GM06990 (cell line): ENCODE measurements around the gene DLX3.

Experiments used
- DNase-seq: peaks from one replicate; pipeline ENCODE4 v3.0.0-alpha.2; 2011; ENCODE audit not compliant: insufficient read length; ENCODE audit errors: extremely low read depth
- H3K27me3 ChIP-seq: replicated peaks from 2 replicates; pipeline ENCODE4 v1.6.0; 2011; ENCODE audit warnings: low read length; ENCODE audit not compliant: control insufficient read depth, insufficient read depth
- H3K36me3 ChIP-seq: 2 replicates; pipeline ENCODE4 v1.5.1; 2011; ENCODE audit warnings: low read length; ENCODE audit not compliant: control insufficient read depth, insufficient read depth
- H3K4me3 ChIP-seq: replicated peaks from 2 replicates; pipeline ENCODE4 v1.5.1; 2011; ENCODE audit warnings: low read depth, mild to moderate bottlenecking, control low read depth, low read length
- TF ChIP-seq, protein P1 (sequence below): IDR thresholded peaks from 2 replicates; pipeline ENCODE4 v1.5.1; 2011; ENCODE audit warnings: low read length, control low read depth, mild to moderate bottlenecking, inconsistent platforms; ENCODE audit not compliant: insufficient read depth, poor library complexity, severe bottlenecking

The DLX3 gene

DNA sequence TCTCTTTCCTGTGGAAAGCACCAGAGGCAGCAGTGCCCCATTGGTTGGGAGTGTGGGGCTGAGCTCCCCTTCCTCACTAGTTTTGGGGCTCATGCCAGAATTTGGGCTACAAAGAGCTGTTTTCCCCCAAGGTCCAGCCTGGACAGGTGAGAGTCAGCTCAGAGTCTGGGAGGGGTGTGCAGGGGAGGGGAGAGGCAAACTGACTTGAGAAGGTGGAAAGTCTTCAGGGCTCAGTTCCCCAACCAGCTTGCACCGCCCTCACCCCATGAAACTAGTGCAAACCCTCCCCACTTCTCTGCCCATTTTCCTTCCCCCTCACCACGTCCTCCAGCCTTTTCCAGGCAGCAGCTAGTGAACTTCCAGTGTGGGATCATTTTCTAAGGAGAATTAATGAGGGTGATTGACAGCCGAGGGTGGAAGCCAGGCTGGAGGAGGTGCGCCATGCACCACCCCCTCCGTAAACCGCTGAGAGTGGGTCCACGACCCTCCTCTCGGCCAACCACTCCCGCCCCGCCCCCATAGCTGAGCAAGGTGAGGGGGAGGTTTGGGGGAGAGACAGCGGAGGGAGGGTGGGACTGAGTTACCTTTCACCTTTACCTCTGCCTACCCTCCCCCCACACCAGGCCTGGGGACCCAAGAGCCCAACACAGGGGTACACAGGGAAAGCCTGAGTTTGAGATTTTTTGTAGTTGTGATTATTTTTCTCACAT, 32.3 kb downstream of the DLX3 start:
- Histone ChIP-seq H3K27me3 (peaks cover 5% of the 10 kb centered on the region), H3K36me3 (no peaks in the 10 kb centered on the region), H3K4me3 (no peak overlapping the region)
- DNase-seq = no peak
- TF ChIP-seq, protein P1, sequence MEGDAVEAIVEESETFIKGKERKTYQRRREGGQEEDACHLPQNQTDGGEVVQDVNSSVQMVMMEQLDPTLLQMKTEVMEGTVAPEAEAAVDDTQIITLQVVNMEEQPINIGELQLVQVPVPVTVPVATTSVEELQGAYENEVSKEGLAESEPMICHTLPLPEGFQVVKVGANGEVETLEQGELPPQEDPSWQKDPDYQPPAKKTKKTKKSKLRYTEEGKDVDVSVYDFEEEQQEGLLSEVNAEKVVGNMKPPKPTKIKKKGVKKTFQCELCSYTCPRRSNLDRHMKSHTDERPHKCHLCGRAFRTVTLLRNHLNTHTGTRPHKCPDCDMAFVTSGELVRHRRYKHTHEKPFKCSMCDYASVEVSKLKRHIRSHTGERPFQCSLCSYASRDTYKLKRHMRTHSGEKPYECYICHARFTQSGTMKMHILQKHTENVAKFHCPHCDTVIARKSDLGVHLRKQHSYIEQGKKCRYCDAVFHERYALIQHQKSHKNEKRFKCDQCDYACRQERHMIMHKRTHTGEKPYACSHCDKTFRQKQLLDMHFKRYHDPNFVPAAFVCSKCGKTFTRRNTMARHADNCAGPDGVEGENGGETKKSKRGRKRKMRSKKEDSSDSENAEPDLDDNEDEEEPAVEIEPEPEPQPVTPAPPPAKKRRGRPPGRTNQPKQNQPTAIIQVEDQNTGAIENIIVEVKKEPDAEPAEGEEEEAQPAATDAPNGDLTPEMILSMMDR = no peak

DNA sequence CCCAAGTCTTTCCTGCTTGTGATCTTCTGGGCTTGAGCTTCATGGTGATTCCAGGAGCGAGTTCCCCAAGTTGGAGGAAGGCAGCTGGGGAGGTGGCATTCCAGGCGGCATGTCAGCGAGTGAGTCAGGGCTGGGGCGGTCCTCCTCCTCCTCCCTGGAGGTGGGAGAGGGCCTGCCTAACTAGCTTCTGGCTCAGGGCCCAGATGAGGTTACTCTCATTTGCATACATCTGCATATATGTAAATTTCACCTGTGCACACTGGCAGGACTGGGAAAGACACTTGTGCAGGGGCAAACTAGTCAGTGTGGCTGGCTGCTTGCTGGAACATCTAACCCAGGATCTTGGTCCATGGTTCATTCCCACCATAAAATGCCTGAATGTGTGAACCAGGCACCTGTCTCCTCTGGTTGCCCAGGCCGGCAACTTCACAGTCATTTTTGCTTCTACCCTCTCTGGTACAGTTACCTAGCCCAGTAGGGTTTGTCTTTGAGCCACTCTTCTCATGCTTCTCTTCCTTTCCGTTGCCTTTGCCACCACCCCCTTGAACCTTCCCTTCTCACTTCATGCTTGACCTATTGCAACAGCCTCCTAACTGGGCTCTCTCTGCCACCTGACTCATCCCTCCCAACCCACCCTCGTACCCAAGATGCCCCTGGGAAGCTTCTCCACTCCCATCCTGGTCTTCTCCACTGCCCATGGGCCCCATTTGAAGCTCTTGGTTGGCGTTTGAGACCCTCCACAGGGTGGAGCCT, 35.7 kb downstream of the DLX3 start:
- Histone ChIP-seq H3K27me3 (peaks cover 3% of the 10 kb centered on the region), H3K36me3 (no peaks in the 10 kb centered on the region), H3K4me3 (no peak overlapping the region)
- no peak for DNase-seq
- TF ChIP-seq, protein P1 = no peak

DNA sequence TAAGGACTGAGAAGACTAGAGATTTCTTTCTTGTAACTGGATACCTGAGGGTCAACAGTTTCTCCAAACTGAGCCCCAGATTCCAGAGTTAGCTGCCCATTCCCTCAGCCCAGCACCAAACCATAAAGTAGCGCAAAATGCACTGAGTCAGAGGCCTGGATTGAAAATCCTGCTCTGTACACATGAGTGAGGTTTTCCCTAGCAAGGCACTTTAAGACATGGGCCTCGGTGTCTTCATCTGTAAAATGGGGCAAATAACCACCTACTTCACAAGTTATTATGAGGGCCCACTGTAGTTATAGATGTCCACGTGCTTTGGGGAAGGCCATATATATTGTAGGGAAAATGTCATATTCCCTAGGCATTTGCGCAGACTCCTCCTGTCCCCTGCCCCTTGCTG, 36.3 kb downstream of the DLX3 start:
- no peak for DNase-seq
- TF ChIP-seq, protein P1 = no peak
- Histone ChIP-seq H3K27me3 (peaks cover 3% of the 10 kb centered on the region), H3K36me3 (no peaks in the 10 kb centered on the region), H3K4me3 (no peak overlapping the region)

DNA sequence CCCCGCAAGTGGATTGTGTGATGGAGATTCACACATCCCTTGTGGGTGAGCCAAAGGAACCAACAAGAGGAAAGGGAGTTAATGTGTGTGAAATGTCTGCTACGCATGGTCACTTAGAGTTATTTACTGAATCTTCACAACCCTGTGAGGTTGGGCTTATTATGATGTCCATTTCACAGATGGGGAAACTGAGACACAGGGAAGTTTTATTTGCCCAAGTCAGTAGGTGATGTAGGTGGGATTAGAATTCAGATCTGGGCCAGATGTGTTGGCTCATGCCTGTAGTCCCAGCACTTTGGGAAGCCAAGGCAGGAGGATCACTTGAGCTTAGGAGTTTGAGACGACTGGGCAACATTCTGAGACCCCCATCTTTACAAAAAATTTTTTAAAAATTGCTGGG, 37.7 kb downstream of the DLX3 start:
- TF ChIP-seq, protein P1 = no peak
- no peak for DNase-seq
- peaks cover 2% of the 10 kb centered on the region for H3K27me3 ChIP-seq
- no peak overlapping the region for H3K4me3 ChIP-seq
- no peaks in the 10 kb centered on the region for H3K36me3 ChIP-seq

DNA sequence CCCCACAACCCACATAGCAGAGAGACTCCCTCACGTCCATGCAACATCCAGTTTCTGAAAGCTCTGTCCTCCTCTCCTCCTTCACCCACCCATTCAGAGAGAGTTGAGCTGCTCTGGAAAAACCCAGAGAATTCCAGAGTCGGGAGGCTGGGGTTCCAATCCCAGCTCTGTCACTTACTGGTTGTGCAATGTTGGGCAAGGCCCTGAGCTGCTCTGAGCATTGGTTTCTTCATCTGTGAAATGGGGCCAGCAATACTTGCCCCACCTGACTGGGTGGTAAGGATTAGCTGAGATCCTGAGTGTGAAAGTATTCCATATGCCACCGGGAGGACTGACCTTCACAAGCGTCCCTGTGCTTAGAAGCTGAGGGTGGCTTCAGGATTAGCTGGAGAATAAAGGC, 38.2 kb downstream of the DLX3 start:
- TF ChIP-seq, protein P1 = no peak
- no peaks in the 10 kb centered on the region for H3K36me3 ChIP-seq
- DNase-seq = no peak
- no peak overlapping the region for H3K4me3 ChIP-seq
- peaks cover 2% of the 10 kb centered on the region; the same call in 1 of the 2 replicates for H3K27me3 ChIP-seq
